Dedifferentiated amniotic fluid mesenchymal stem cell (primary cell): ENCODE data around the gene YES1.
A peak's percentile ranks its signal among the peaks of the same experiment; 100 is the strongest.
"Not testable (repeated sequence)": the region's sequence is repeated elsewhere in the genome, so short reads cannot be mapped to it uniquely, and the experiment has no call there.

ENCODE experiments used
- DNase-seq: peaks from one replicate; pipeline ENCODE4 v3.0.0-alpha.2; 2016; ENCODE audit errors: extremely low spot score

The YES1 gene

DNA sequence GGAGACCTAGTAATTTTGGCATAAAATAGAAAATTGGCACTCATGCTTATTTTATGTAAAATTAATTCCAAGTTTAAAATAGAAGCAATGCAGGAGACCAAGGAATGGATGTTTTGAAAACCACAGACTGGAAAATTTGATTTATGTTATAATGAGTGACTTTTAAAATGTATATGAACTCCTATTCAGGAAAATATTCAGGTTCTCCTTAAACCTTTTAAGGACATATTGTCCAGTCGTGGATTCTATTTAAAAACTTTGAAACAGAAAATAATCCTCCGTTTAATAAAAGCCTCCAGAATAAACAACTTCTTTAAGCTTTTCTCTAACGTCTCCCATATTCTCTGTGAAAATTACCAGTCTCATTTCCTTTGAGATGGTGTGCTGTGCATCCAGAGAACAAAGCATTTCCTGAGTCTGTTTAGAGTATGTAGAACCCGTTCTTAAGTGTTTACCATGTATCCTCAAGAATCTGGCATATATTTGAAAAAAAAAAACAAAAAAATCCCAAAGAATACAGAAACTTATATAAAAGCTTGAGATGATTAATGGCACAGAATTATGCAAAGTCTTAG, 8.6 kb upstream of the YES1 start:
- no peak for DNase-seq

DNA sequence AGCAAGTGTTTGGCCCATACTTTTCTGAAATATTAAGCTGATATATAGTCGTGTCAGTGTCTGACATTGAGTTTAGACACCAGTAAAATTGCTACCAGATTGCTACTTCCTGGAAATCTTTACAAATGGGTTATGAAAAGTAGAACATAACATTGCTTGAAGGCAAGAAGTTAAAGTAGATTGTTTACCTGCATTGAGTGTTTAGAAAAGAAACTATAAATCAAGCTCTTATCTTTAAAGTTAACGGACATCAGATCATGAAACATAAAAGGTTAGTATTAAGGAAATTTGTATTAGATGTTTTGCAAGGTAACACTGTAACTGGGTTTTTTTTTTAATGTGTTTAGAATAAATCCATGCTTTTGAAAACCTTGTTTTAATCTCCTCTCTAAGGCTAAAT, 4.8 kb upstream of the YES1 start:
- DNase-seq = no peak

DNA sequence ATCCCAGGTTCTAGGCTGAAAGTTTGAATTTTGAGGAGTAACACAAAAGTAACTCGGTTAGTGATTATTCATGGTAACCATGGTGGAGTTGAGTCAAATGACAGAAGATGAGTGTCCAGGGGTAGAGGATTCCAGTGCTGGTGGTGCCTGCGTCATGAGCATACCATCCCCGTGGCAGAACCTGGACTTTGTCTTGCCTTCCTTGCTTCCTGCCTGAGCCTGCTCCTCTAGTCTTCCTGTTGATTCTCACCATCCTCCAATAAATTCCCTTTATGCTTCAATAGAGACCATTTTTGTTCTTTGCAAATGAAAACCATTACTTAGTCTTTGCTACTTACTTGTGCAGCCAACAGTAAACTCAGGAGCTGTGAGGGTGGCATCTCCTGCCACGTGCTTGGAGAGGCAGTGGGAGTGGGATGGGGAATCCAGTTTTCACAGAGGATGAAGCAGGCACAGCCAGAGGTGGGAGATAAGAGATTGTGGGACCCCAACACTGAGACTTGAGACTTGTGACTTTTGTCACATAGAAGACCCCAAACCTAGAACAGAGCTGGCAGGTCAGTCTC, 4.1 kb upstream of the YES1 start:
- no peak for DNase-seq

DNA sequence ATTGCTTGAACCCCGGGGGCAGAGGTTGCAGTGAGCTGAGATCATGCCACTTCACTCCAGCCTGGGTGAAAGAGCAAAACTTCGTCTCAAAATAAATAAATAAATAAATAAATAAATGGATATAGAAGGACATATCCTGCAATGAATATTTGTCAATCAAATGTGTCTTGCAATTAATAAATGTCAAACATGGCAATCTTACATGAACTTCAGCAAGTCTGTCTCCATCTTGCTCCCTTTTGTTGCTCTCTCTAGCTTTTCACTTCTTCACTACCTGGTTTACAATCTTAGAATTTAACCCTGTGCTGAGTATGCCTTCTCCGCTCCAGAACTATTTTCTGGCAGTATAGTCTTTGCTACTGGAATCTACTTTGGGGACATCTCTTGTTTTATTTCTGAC, 3.3 kb upstream of the YES1 start:
- no peak for DNase-seq

DNA sequence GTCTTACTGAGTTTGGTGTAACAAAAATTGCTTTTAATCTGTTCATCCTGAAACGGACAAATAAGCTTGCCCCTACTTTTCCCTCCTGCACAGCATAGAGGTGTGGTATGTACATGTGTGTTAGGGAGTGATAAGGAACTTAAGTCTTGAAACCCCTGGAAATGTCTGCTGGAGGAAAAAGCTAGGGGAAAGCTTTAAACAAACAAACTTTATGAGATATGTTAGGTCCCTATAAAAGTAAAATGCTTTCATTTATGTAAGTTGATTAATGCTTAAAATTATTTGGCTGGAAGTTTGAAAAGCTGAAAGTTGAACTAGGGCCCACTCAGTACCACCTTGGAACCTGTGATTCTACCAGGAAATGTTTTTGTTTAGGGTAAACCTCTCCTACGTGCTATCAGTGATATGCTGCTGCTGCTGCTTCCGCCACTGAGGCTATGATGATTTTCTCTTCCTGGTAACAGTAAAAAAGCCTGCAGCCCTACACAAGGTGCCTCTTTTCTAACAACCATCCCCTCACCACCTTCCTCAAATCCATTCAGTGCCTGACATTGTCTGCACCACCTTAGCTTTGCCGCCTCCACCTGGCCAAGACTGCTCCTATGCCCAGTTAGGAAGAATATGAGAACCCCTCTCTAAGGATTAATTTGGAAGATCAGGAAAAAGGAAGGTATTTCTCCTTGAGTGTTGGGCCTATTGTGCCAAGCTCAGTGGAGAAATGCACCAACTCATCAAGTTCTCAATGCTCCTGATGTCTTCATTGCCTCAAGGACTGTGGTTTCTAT, 2.5 kb upstream of the YES1 start:
- DNase-seq = no peak

DNA sequence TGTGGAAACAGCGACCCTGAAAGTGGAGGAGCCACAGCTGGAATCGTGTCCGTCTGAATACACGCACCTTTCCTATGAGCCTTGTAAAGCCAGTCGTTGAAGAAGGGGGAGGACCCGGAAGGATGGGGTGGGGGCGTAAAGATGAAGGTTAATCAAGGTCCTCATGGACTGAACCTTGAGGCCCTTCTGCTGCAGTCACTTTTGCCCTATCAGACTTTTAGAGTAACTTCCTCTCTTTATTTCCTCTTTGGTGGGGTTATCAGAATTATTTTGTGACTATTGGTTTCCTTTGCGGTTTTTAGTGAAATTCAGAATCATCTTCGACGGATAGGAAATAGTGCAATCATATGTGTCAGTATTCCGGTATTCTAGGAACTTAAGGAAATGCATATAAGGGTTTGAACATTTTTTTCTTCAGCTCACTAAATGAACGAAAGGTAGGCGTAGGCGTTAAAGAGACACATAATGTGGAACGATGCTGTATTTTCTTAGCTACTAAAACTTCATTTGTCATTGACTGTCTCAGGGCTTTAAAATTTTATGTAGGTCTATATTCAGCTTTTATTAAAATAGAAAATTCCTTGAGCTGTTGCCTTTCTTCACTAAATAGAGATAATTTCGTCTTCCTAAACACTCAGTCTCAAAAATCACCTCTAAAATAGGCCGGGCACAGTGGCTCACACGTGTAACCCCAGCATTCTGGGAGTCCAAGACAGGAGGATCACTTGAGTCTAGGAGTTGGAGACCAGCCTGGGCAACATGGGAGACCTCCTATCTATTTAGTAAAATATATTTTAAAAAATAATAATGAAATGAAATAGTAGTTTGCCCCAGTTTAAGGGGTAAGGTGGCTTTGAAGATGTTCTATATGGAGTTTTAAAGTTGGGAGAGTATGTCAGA, 1.4 kb upstream of the YES1 start:
- DNase-seq = no peak

DNA sequence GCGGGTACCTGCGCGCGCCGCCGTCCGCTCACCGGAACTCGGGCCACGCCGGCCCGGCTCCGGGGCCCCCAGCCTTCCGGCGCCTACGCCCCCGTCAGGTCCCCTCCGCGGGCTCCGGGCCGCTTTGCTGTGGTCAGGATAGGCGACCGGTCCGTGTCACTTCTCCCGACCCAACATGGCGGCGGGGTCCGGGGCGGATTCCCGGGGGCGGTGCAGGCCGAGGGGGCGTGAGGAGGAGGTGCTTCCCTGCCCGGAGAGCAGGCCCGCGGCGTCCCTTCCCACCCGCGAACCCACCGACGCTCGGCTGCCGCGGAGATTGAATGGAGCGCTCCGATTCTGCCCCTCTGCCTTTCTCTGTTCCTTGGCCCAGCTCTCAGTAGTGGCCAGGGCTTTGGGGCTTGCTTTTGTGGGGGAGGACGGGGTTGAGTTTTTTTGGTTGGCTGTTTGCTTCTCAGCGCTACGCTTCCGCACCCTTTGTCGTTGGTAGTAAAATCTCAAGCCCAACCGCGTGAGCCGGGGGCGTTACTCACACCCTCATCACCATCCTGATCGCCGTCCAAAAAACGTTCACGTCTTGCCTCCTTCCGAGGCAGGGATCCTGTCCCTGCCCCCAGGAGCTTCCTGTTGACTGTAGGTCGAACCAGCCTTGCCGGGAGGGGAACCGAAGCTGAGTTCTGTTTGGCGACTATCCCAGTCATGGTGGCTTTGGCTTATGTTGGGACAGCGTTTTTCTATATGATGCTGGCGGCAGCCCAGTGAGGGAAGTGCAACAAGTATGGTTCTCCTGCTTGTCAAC, 532 bp upstream of the YES1 start:
- DNase-seq = peak; percentile 61

DNA sequence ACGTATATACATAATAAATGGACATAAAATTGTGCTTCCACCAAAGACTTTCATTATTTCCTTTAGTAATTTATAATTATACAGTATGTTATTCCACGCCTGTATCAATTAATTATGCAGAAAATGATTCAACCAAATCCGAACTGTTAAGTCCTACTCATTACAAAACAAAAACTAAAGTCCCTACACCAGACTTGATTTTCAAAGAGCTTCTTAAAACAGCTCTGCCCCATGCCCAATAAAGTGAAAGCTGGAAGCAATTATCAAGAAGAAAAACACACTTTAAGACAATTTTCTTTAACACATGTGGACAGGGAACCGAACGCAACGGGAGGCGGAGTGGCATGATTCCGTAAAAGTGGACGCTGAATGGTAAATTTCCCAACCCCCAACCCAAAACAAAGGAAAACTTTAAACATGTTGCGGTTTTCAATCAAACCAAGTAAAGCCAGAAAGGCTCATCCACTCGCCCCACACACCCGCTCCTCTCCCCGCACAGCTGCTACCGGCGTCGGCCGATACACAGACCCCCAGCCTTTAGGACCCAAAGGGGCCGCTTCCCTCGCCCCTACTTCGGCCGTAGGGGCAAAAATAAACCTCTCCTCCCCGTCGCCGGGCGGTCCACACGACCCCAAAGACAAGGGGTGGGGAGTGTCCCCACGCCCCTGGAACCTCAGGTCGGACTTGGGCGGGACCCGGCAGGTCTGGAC, 705 bp downstream of the YES1 start:
- DNase-seq = no peak

DNA sequence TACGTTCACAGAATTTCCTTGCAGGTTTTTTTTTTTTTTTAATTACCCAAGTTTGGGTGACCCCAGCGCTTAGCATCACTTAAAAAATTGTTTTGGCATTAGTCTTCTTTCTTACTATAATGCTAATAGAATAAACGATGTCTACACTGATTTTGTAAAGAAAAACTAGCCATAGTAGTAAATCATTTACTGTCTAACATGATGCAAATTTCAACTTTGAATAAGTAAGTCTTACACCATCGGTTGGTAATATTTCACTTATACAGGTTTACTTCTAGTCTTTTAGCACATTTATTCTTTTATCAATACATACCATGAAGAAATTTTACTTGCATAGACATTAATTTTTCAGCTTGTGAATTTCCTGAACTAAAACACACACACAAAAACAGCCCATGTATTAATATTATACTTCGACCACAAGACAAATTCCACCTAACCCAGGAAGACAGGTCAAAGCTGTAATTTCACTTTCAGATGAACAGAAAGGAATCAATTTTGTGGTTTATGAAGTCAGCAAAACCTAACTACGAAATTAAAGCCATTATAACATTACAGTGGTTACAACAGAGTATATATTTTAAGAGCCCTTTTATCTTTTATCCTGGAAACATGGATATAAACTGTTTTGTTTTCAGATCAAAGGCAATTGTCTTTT, 1.9 kb downstream of the YES1 start:
- no peak for DNase-seq

DNA sequence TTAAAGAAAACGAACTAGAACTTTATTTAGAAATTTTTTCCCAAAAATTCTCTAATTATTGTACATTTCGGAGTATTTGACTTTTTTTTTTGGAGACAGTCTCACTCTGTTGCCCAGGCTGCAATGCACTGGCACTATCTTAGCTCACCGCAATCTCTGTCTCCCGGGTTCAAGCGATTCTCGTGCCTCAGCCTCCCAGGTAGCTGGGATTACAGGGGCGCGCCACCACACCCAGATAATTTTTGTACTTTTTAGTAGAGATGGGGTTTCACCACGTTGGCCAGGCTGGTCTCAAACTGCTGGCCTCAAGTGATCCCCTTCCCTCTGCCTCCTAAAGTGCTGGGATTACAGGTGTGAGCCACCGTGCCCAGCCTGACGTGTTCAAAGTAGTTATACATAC, 2.8 kb downstream of the YES1 start:
- not testable (repeated sequence) for DNase-seq

DNA sequence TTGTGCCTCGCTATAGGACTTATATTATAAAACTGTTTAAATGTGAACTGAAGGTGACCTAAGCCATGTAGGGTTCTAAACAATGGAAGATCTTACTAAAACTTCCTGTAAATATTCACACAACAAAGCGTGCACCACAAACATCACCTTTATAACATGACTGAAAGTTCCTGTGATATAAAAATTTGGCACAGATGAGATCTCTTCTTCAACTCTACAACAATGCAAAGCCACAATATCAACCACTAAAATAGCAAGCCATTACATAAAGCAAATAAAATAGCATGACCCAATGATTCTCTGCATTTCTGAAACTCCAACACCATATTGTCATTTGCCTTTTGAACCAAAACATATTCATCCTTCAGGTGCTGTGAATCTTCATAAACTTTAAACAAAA, 3.5 kb downstream of the YES1 start:
- DNase-seq = no peak

DNA sequence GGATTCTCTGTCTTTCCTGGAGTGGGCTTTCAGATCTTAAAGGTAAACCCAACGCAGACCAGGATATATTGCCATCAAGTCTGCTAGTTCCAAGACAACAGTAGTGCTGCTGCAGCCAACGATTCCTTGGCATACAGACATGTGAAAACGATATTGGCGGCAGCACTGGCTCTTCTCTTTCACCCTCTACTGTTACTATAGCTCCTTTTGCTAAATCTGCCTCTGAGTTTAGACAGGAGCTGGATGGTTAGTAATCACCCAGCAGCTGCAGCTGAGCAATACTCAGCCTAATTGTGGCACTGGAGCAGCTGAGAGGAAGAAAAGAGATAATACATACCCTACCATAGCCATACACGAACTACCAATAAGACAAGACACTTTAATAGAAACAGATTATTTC, 4.0 kb downstream of the YES1 start:
- DNase-seq = no peak

DNA sequence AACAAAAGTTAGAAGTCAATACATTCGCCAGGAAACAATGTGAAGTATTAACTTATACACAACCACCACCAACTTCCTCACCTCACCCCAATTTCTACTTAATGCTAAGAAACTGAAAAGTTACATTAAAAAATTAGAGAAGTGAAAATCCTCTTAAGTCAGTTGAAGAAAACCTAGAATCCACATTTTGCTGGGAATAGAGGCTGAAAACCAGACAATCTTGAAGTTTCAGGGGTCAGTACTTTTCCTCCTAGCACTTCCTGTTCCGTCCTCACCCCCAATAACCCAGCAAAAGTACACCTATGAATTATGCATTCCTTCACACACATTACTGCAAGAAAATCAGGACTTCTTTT, 6.3 kb downstream of the YES1 start:
- no peak for DNase-seq

DNA sequence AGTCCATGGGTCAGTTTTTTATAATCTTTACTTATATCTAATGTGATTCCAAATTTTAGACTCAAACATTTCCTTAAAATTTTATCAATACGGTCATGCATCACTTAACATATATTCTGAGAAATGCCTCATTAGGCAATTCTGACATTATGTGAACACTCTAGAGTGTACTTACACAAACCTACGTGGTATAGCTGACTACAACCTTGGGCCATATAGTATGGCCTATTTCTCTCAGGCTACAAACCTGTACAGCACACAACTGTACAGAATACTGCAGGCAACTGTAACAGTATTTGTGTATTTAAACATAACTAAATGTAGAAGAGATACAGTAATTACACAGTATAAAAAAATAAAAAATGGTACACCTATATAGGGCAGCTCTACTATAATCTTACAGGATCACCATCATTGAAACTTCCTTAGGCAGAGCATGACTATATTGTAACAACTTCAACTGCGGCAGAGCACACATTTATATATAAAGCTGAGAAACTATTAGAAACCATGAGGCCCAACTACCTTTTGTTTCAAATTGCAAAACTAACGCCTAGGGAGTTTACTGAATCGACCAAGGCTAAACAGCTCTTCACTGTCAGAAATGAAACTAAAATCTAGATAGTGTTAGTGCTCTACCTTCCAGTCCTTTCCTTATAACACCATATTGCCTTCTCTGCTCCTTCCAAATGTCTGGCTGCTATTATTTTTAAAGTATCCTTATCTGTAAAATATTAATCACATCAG, 6.9 kb downstream of the YES1 start:
- no peak for DNase-seq

DNA sequence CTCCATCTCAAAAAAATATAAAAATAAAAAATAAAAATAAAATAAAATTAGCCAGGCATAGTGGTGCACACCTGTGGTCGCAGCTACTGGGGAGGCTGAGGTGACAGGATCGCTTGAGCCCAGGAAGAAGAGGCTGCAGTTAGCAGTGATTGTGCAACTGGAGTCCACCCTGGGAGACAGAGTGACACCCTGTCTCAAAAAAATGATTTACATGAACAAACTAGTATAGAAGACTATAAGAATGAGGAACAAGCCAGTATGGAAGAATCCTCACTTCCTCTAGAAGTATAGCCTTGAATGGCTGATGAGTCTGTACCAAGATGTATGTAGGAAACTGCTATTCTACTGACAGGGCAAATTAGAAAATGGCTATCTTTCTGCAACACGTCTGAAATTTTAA, 10.9 kb downstream of the YES1 start:
- no peak for DNase-seq

DNA sequence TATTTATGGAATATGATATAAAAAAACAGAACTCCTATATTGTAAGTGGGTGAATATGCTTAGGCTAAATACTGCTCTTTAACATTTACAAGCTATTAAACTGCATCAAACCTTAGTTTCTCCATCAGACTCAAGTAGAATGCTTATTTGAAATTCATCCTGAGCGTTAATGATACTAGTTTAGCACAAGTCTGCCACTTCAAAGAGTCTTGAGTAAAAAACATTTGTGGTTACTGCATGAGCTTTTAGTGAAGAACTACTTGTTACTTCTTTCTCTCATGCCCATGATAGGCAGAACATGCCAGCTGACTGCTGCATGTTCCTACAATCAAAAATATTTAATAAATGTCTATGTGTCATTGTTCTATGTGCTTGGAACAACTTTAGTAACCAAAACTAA, 12.1 kb downstream of the YES1 start:
- DNase-seq = no peak

DNA sequence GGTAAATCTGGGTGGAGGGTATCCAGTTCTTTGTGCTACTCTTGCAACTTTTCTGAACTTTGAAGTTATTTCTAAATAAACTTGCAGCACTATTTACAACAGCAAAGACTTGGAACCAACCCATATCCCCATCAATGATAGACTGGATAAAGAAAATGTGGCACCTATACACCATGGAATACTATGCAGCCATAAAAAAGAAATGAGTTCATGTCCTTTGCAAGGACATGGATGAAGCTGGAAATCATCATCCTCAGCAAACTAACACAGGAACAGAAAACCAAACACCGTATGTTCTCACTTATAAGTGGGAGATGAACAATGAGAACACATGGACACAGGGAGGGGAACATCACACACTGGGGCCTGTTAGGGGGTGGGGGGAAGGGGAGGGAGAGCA, 16.7 kb downstream of the YES1 start:
- DNase-seq = not testable (repeated sequence)

DNA sequence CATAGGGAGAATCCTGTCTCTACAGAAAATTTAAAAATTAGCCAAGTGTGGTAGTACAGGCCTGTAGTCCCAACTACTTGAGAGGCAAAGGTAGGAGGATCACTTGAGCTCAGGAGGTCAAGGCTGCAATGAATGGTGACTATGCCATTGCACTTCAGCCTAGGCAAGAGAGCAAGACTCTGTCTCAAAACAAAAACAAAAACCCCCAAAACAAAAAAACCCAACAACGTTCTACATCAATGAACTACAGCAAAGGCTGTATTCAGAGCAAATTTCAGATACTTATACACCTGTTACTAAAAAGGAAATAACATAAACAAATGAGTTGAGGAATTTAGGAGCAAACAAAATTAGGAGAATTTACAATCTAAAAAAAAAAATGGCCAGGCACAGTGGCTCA, 22.6 kb downstream of the YES1 start:
- no peak for DNase-seq

DNA sequence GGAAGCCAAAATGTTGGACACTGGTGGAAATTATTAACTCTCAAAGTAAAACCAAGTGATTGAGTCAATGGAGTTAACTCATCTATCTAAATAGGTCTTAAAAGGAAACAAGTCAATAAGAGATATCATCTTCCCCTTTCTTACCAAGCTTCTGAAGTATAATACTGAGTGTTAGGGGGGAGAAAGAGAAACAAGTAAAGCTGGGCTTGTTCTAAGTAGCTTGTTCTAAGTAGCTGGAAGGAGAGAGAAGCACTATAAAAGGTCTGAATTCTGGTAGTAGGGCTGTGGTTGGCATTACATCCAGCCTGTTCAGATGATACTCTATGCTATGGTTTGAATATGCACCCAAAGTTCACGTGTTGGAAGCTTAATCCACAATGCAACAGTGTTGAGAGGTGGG, 26.8 kb downstream of the YES1 start:
- no peak for DNase-seq
